ENCODE data around the gene ZIC5.

Gene ZIC5

DNA sequence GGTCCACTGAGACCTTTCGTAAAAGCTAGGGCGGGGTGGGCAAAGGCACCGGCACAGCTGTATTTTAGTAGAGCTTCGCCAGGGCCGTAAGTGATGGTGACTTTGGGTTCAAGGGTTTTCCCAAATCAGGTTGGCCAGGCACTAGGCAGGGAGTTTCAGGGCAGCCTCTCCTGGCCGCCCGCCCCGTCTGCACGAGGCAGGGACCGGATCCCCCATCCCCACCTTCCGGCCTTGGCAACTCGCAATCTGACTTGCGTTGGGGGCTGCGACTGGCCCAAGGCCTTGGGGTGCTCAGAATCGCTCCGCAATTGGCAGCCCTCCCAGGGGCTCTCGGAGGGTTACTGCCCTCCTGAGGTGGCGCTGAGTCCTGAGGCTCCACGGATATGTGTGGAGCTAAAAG lies 4.1 kb upstream of the ZIC5 start:
- DNase-seq: no peak

DNA sequence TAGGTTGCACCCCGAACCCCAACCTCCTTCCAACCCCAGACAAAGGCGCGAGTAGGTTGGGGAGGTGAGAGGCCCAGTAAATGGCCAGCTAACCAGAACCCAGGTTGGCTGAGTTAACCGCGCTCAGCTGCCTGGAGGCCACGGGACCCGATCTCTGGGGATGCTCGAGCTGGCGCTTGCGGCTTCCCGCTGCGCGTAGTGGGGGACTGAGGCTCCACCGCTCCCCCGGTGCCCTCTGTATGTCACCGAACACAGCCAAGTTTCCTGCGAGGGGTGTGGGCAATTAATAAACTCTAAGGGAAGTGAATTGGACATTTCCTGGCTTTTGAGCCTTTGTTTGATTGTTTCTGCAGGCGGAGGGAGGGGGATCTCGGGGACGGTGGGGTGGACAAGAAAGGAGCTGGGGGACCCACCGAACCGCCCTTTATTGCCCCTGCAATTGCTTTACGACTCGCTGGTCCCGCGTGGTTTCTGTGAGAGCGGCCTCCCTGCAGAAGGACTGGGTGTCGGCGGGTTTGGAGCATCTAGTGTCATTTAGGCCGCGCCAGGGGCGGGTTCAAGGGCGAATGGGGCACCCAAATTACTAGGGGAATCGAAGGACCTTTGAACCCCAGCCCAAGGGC lies 3.5 kb upstream of the ZIC5 start:
- no peak for DNase-seq

DNA sequence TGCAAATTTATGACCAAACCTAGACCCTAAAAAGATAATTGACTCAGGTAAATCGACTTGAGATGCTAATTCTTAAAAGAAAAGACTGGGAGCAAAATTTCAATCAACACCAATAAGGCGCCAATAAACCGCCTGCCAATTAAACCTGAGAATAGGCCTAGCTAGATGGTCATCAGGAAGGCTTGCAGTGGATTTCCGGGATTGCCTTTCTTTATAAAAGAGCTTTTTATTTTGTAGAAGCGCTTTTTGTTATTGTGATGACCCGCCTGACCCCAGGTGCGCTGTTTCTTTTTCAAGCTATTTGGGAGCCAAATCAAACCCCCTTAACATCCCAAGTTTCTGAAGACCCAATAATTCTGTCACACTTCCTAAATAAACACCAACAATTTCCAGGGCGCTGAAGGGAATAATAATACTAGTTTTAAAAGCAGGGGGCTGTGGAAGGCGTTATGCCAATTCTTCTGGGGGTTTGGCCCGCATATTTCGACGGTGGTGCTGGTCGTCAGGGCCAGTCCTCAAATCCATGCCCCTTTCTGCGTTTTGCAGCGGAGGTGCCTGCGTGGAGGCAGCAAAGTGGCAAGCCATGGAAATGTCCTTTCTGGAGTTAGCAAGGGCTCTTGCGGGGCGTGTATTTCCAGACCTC lies 2.9 kb upstream of the ZIC5 start:
- no peak for DNase-seq

GRCh38 chr13:99973808-99974185 lies 2.2 kb upstream of the ZIC5 start:
- no peak for DNase-seq

GRCh38 chr13:99973163-99973807 lies 1.7 kb upstream of the ZIC5 start:
- no peak for DNase-seq

DNA sequence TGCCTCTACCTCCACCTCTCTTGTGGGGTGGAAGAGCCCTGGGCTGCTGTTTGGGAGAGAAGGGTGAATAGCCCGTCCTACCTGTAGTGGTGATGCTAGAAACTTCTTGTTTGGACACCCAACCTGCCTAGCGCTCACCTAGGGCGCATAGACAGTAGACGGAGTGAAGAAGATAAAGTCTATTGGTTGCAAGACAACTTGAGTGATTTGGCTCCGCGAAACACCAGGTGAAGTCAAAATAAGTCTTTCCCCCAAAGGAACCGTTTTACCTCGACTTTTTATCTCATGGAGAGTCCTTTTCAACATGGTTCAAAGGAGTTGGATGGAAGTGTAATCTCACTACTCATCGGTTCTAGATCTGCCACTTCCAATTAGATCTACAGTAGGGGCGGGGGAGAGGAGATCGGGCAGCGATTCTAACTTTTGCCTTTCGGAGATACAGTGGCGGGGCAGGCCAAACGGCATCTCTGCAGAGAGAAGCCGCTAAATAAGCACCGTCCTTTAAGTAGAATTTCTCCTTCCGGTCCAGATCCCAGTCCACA lies 694 bp upstream of the ZIC5 start:
- DNase-seq: no peak

DNA sequence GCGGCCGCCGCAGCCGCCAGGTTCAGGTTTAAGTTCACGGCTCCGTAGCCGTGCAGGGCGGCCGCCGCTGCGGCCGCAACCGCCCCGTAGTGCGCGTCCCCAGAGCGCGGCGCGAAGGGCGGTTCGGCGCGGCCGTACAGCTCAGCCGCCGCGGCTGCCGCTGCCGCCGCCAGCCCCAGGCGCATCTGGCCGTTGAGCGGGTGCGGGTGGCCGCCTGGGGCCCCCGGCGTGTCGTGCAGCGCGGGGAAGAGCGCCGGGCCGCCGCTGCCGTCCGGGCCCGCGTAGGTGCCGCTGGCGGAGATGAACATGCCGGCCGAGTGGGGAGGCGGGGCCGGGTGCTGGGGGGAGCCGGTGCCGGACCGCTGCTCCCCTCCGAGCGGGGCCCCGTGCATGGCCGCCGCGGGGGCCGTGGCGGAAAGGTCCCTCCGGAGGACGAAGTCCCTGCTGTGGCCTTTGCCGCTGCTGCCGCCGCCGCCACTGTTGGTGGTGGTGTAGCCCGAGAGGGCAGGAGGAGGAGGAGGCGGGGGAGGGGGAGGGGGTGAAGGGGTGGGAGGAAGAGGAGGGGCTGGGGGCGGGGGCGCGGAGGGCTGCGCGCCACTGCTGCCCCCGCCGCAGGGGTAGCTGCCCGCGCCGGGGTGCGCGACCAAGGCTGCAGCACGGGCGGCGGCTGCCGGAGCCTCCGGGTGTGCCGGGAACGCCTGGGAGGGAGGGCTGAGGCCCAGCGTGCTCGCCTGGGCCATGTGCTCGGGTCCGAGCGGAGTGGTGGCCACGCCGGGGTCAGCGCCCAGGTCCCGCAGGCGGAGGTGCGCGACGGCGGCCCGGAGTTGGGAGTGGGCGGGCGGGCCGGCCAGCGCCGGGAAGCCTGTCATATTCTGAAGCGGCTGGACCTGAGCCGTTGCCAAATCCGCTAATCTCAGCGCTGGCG lies 654 bp downstream of the ZIC5 start:
- DNase-seq: no peak

DNA sequence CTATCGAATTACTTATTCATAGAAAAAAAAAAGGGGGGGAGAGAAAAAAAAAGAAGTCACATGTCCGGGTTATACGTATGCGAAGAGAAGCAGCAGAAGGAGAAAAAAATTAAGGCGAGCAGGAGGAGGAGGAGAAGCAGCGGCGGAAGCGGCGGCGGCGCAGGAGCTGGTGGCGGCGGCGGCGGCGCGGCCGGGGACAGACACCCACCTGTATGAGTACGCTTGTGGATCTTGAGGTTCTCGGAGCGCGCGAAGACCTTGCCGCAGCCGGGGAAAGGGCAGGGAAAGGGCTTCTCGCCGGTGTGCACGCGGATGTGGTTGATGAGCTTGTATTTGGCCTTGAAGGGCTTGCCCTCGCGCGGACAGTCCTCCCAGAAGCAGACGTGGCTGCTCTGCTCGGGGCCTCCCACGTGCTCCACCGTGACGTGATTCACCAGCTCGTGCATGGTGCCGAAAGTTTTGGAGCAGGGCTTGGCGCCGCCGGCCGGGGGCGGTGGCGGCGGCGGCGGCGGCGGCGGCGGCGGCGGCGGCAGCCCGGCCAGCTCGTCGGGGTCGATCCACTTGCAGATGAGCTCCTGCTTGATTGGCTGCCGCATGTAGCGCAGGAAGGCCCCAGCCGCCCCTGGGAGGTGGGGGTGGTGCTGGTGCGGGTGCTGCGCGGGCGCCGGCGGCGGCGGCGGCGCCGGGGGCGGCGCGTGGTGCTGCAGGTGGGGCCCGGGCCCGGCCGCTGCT lies 1.5 kb downstream of the ZIC5 start:
- DNase-seq: no peak

GRCh38 chr13:99969453-99969918 lies 2.1 kb downstream of the ZIC5 start:
- DNase-seq: no peak

DNA sequence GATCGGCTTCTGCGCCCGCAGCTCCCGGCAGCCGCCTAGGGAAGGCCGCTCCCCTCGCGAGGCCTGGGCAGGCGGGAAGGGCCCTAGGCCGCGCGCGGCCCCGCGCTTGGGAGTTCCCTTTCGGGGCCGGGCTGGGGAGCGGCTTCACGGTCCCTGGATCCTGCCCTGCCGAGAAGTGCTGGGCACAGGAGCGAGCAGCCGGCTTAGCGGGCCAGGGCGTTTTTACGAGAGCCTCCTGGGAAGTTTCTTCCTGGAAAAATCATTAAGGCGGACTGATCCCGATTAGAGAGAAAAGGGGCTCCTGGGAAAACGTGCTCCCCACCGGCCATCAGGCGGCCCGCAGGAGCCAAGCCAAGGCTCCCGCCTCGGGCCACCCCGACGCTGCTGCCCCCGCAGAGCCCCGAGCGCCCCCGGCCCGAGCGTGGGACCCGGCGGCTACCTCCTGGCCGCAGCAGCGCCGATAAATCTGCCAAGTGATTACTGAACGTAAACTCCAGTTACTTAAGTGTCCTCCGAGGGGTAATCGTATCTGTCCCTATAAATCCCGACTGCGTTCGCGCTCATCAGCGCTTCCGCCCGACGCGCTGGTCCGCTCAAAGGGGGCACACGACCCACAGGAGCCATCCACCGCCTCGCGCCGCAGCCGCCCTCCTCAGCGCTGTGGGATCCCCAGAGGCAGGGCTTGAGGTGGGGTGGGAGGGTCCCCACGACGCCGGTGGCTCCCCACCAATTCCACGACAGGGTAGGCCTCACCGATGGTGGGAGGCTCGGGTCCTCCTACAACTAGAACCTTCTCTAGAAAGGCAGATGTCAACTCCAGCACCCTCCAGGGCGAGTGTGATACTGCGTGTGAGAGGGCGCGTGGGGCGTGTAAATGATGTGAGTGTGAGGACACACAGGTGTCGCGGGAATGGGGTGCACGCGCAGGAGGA lies 2.8 kb downstream of the ZIC5 start:
- DNase-seq: no peak

DNA sequence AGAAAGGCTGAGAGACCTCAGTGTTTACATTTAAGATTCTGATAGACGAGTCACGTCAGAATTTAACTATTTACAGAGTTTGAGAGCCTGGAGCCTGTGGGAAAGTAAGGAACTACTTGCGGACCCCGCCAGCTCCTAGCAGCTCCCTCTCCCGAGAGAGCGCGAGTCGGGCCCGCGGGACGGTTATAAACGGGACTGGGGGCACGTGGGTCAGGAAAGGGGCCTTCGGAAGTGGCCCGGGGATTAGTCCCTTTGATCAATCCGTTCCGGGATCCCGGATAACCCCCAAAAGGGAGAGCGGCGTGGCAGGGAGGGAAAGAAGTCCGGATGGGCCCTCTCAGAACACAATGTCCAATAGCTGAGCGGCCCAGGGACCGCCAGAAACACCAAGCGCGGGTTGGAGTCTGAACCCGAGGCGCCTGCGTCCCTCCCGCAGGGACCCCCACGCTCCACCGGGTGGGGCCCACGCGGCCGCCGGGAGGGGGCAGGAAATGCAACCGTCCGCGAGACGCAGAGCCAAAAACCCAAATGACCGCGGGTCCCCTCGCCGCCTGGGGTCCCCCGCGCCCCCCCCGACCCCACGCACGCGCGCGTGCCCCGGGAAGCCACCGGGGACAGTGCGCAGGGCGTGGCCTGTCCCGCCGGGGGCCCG lies 3.6 kb downstream of the ZIC5 start:
- no peak for DNase-seq

DNA sequence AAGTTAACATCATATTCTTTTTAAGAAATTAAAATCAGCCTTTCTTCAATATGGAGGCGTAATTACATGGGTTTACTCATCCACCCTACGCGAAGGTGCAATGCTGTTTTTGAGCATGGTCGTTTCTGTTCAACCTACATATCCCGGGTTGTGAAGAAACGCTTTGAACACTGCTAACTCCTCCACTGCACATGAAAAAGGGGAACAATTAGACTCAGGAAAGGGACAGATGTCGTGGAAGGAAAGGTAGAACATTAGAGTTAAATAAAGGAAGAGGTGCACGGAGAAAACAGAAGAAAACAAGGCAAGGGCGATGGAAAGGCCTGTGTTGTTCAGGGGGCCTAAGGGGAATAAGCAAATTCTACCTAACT lies 4.1 kb downstream of the ZIC5 start:
- DNase-seq: no peak

GRCh38 chr13:99966064-99966805 lies 5.3 kb downstream of the ZIC5 start:
- DNase-seq: no peak

DNA sequence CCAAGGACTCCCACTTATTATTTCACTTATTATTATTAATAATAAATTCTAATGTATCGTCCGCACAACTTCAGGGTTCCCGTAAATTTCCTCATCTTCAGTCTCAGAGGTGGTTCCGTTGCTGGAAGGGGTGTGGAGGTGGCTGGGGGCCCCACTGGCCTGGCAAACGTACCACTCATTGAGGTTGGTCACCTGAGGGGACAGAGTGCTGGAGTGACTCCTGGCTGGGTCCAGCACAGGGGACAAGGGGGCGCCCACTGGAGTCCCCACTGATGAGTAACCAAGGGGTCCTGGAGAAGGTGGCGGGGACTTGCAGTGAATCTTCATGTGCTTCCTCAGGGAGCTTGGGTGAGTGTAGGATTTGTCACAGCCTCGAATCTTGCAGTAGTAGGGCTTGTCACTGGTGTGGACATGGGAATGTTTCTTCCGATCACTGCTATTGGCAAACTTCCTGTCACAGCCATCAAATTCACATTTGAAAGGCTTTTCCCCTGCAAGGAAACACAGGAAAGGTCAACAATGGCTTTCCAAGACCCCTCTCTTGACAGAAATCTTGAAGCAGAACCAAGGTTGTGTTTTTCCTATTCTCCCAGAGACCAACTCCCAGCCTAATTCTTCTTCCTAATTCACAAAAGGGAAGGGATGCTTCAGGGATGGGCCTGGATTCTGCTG lies 6.1 kb downstream of the ZIC5 start:
- no peak for DNase-seq

DNA sequence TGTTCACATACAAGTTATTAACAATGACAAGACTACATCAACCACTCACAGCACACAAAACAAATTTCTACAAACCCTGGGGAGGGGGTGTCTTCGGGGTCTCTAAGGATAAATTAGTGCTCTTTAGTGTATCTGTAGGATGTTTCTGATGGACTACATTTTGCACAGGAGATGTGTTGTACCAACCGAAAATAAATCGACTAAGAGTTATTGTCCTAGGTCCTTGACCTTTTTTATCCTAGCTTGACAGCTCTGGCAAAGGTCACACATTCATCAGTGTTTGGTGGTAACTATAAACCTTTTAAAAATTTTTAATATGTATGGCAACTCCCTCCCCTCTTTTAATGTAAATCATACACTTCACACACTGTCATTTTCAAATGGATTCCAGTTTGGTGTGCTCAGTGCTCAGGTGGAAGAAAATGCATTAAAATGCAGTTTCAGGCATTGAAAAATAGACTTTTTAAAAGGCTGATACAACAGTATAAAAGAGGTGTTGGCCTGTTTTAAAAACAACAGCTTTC lies 7.7 kb downstream of the ZIC5 start:
- DNase-seq: no peak

GRCh38 chr13:99962242-99962641 lies 9.3 kb downstream of the ZIC5 start:
- no peak for DNase-seq

DNA sequence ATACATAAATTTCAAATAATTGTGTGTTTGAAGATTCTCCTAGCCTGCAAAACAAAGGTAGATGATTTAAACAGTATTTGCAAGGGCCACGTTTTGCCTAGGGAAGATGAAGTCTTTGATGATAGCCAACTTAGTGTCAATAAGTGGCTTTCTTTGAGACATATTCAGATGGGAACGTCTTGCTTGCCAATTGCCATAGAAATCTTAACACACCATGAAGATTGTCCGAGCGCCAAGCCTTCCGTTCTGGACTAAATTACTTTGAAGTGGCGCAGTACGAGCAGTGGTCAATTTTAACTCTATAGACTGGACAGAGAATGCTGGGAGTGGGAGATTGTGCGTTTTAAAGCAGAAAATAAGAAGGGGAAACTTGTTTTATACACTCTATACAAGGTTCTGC lies 9.9 kb downstream of the ZIC5 start:
- no peak for DNase-seq

GRCh38 chr13:99960663-99961311 lies 10.8 kb downstream of the ZIC5 start:
- DNase-seq: no peak
